Right lobe of liver (tissue), 4 donors: ENCODE measurements around the gene SMCO2.

Experiments used
- CTCF ChIP-seq, 4 donors: fragments of 200-600 bp in 3 of 4; fragments of 450-650 bp in 1 of 4; IDR thresholded peaks; one replicate each; pipeline versions ENCODE4 v1.5.1 to v1.8.0; 2016 to 2022; ENCODE audit warnings: antibody characterized with exemption in 4 of 4, mild to moderate bottlenecking in 2 of 4
- POLR2A ChIP-seq: fragments of 450-650 bp; IDR thresholded peaks from one replicate; pipeline ENCODE4 v1.6.1; 2017; ENCODE audit warnings: antibody characterized with exemption, mild to moderate bottlenecking
- donor health status: DM: no; HTN: no; CAD: no.
- donor health status: DM: no; HTN: no; CAD: no.
- donor health status: DM: no; HTN: yes; CAD: no.

GRCh38 chr12:27412047-27412446 is 34.5 kb upstream of the SMCO2 start:
- TF ChIP-seq CTCF (IDR thresholded peaks at IDR 0.05) (no peak), POLR2A (no peak)
